ENCODE results near the gene DHRSX. TPM values are rescaled to one million over a fixed set of nuclear protein-coding genes. Genes with fewer than 3 reads are reported as not detected.

DHRSX gene
- total and polyA plus RNA-seq, 2 donors (not counting 1 experiment from before 2014, with no cell fraction given), result 23.7 to 25.6 TPM

- Histone ChIP-seq H3K36me3 (ENCODE audit: control insufficient read depth, insufficient read depth, low read length) (no peaks in the 10 kb centered on the region), H3K27ac (ENCODE audit: insufficient read depth, low read length) (no peak overlapping the region), H3K27me3 (ENCODE audit: control insufficient read depth, insufficient read depth, low read length) (no peaks in the 10 kb centered on the region), H3K9ac (ENCODE audit: insufficient read depth, low read length) (no peak overlapping the region), H4K20me1 (ENCODE audit: control insufficient read depth, extremely low read depth, insufficient read depth, low read length) (no peaks in the 10 kb centered on the region), H3K4me1 (ENCODE audit: control insufficient read depth, extremely low read depth, insufficient read depth, low read length) (no peaks in the 10 kb centered on the region), H2AFZ (ENCODE audit: low read length) (no peak overlapping the region), H3K79me2 (ENCODE audit: control insufficient read depth, insufficient read depth, low read length) (peaks cover 6% of the 10 kb centered on the region), H3K4me3 (replicated peaks in 1 of 4; ENCODE audit: control extremely low read depth in 1 of 4, insufficient read depth in 1 of 4, low read depth in 3 of 4, low read length in 4 of 4) (no peak overlapping the region), H3K9me3 (ENCODE audit: control insufficient read depth, insufficient read depth, low read depth, low read length) (no peaks in the 10 kb centered on the region), H3K4me2 (ENCODE audit: extremely low read depth, insufficient read depth, low read length) (no peak overlapping the region)
- DNase-seq (ENCODE audit: low read depth in 2 of 2), result no peak
- TF ChIP-seq CTCF (conservative IDR thresholded peaks at IDR 0.05 in 1 of 2, IDR thresholded peaks at IDR 0.05 in 1 of 2; ENCODE audit: low read depth in 1 of 2, low read length in 2 of 2), result no peak
- TF ChIP-seq EZH2 (IDR thresholded peaks at IDR 0.05; ENCODE audit: low read length, missing control alignments), result no peak
Measured at GRCh38 chrX:2446815-2447214, 54.0 kb downstream of the DHRSX start.

- no peaks in the 10 kb centered on the region for H3K27me3 ChIP-seq (ENCODE audit: control insufficient read depth, insufficient read depth, low read length)
- H3K4me2 ChIP-seq (ENCODE audit: extremely low read depth, insufficient read depth, low read length), result no peak overlapping the region
- H2AFZ ChIP-seq (ENCODE audit: low read length), result no peak overlapping the region
- TF ChIP-seq CTCF (conservative IDR thresholded peaks at IDR 0.05 in 1 of 2, IDR thresholded peaks at IDR 0.05 in 1 of 2; ENCODE audit: low read depth in 1 of 2, low read length in 2 of 2) (no peak), EZH2 (IDR thresholded peaks at IDR 0.05; ENCODE audit: low read length, missing control alignments) (no peak)
- H3K9me3 ChIP-seq (ENCODE audit: control insufficient read depth, insufficient read depth, low read depth, low read length), result no peaks in the 10 kb centered on the region
- no peak overlapping the region for H3K4me3 ChIP-seq (replicated peaks in 1 of 4; ENCODE audit: control extremely low read depth in 1 of 4, insufficient read depth in 1 of 4, low read depth in 3 of 4, low read length in 4 of 4)
- H3K9ac ChIP-seq (ENCODE audit: insufficient read depth, low read length), result no peak overlapping the region
- H4K20me1 ChIP-seq (ENCODE audit: control insufficient read depth, extremely low read depth, insufficient read depth, low read length), result no peaks in the 10 kb centered on the region
- peaks cover 6% of the 10 kb centered on the region for H3K79me2 ChIP-seq (ENCODE audit: control insufficient read depth, insufficient read depth, low read length)
- H3K4me1 ChIP-seq (ENCODE audit: control insufficient read depth, extremely low read depth, insufficient read depth, low read length), result no peaks in the 10 kb centered on the region
- H3K27ac ChIP-seq (ENCODE audit: insufficient read depth, low read length), result no peak overlapping the region
- DNase-seq (ENCODE audit: low read depth in 2 of 2), result no peak
- H3K36me3 ChIP-seq (ENCODE audit: control insufficient read depth, insufficient read depth, low read length), result no peaks in the 10 kb centered on the region
Measured at GRCh38 chrX:2445662-2446623, 54.8 kb downstream of the DHRSX start.

- no peaks in the 10 kb centered on the region for H4K20me1 ChIP-seq (ENCODE audit: control insufficient read depth, extremely low read depth, insufficient read depth, low read length)
- H3K4me2 ChIP-seq (ENCODE audit: extremely low read depth, insufficient read depth, low read length), result no peak overlapping the region
- H3K36me3 ChIP-seq (ENCODE audit: control insufficient read depth, insufficient read depth, low read length), result no peaks in the 10 kb centered on the region
- no peak overlapping the region for H3K4me3 ChIP-seq (replicated peaks in 1 of 4; ENCODE audit: control extremely low read depth in 1 of 4, insufficient read depth in 1 of 4, low read depth in 3 of 4, low read length in 4 of 4)
- H3K27ac ChIP-seq (ENCODE audit: insufficient read depth, low read length), result no peak overlapping the region
- H3K27me3 ChIP-seq (ENCODE audit: control insufficient read depth, insufficient read depth, low read length), result no peaks in the 10 kb centered on the region
- no peak for TF ChIP-seq CTCF (conservative IDR thresholded peaks at IDR 0.05 in 1 of 2, IDR thresholded peaks at IDR 0.05 in 1 of 2; ENCODE audit: low read depth in 1 of 2, low read length in 2 of 2)
- no peak for TF ChIP-seq EZH2 (IDR thresholded peaks at IDR 0.05; ENCODE audit: low read length, missing control alignments)
- H3K9ac ChIP-seq (ENCODE audit: insufficient read depth, low read length), result no peak overlapping the region
- DNase-seq (ENCODE audit: low read depth in 2 of 2), result no peak
- H2AFZ ChIP-seq (ENCODE audit: low read length), result no peak overlapping the region
- no peaks in the 10 kb centered on the region for H3K4me1 ChIP-seq (ENCODE audit: control insufficient read depth, extremely low read depth, insufficient read depth, low read length)
- H3K9me3 ChIP-seq (ENCODE audit: control insufficient read depth, insufficient read depth, low read depth, low read length), result no peaks in the 10 kb centered on the region
- H3K79me2 ChIP-seq (ENCODE audit: control insufficient read depth, insufficient read depth, low read length), result peaks cover 6% of the 10 kb centered on the region
Measured at GRCh38 chrX:2442694-2443093, 58.1 kb downstream of the DHRSX start.
